Measurements from ENCODE around the gene CDH1.

CDH1 gene

GRCh38 chr16:68857479-68857878, 120.4 kb downstream of the CDH1 start:
- DNase-seq (ENCODE audit: low spot score) = no peak

GRCh38 chr16:68859828-68860227, 122.7 kb downstream of the CDH1 start:
- DNase-seq (ENCODE audit: low spot score) = no peak

- DNase-seq (ENCODE audit: low spot score) = no peak
Observed at GRCh38 chr16:68860978-68861892, 124.1 kb downstream of the CDH1 start.

- no peak for DNase-seq (ENCODE audit: low spot score)
Observed at GRCh38 chr16:68866933-68867332, 129.8 kb downstream of the CDH1 start.

- no peak for DNase-seq (ENCODE audit: low spot score)
Observed at GRCh38 chr16:68869492-68870088, 132.5 kb downstream of the CDH1 start.

GRCh38 chr16:68873635-68874471, 136.8 kb downstream of the CDH1 start:
- no peak for DNase-seq (ENCODE audit: low spot score)

GRCh38 chr16:68875871-68876270, 138.8 kb downstream of the CDH1 start:
- no peak for DNase-seq (ENCODE audit: low spot score)

- DNase-seq (ENCODE audit: low spot score) = no peak
Observed at GRCh38 chr16:68883685-68884084, 146.6 kb downstream of the CDH1 start.

- no peak for DNase-seq (ENCODE audit: low spot score)
Observed at GRCh38 chr16:68884401-68884800, 147.3 kb downstream of the CDH1 start.
